Muscle layer of duodenum (tissue), 2 donors: ENCODE measurements around the gene BTN2A1.

ENCODE experiments used
- H3K27ac ChIP-seq: one replicate; pipeline ENCODE4 v1.7.0; 2013; ENCODE audit warnings: mild to moderate bottlenecking, low read length
- H3K27me3 ChIP-seq: one replicate; pipeline ENCODE4 v1.7.0; 2013; ENCODE audit warnings: low read depth, mild to moderate bottlenecking, control low read depth, low read length
- H3K36me3 ChIP-seq, 2 donors: one replicate each; pipeline ENCODE4 v1.7.0; 2013; ENCODE audit warnings: low read length in 2 of 2, control low read depth in 1 of 2, mild to moderate bottlenecking in 1 of 2; ENCODE audit not compliant: insufficient read depth in 2 of 2, control insufficient read depth in 1 of 2
- H3K4me1 ChIP-seq, 2 donors: one replicate each; pipeline ENCODE4 v1.7.0; 2013; ENCODE audit warnings: low read length in 2 of 2, mild to moderate bottlenecking in 2 of 2, control low read depth in 1 of 2, moderate library complexity in 1 of 2; ENCODE audit not compliant: insufficient read depth in 2 of 2, control insufficient read depth in 1 of 2
- H3K4me3 ChIP-seq, 2 donors: one replicate each; pipeline ENCODE4 v1.7.0; 2013; ENCODE audit warnings: low read length in 2 of 2, low read depth in 1 of 2, mild to moderate bottlenecking in 1 of 2
- H3K9me3 ChIP-seq, 2 donors: one replicate each; pipeline ENCODE4 v1.7.0; 2013; ENCODE audit warnings: low read length in 2 of 2, control low read depth in 1 of 2, mild to moderate bottlenecking in 1 of 2; ENCODE audit not compliant: control insufficient read depth in 1 of 2
- donor health status: healthy.

BTN2A1 gene

DNA sequence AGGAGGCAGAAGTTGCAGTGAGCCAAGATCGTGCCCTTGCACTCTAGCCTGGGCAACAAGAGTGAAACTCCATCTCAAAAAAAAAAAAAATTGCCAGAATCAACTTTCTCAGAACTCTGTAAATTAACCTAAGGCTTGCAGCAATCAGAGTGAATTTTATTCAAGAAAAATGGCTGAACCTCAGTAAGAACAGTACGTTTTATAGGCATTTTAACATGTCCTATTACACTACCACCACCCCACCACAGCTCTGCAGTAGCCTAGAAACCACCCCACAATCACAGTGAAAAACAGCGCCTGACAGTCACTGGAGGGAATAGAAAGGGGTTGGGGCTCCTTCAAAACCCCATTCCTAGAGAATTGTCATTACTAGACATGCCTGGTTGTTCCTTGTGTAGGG, 26.0 kb downstream of the BTN2A1 start:
- no peaks in the 10 kb centered on the region for H3K36me3 ChIP-seq
- peaks cover 0 to 7% of the 10 kb centered on the region in 2 donors for H3K9me3 ChIP-seq

GRCh38 chr6:26484161-26484560, 26.4 kb downstream of the BTN2A1 start:
- Histone ChIP-seq H3K4me1 (no peaks in the 10 kb centered on the region), H3K36me3 (no peaks in the 10 kb centered on the region), H3K27ac (no peak overlapping the region), H3K9me3 (peaks cover 0 to 7% of the 10 kb centered on the region in 2 donors), H3K27me3 (no peaks in the 10 kb centered on the region), H3K4me3 (no peak overlapping the region)

More for the DNA sequence above, 26.0 kb downstream of the BTN2A1 start:
- no peak overlapping the region for H3K27ac ChIP-seq
- H3K27me3 ChIP-seq, result no peaks in the 10 kb centered on the region
- H3K4me1 ChIP-seq, result no peaks in the 10 kb centered on the region
- no peak overlapping the region for H3K4me3 ChIP-seq

- peaks cover 0 to 7% of the 10 kb centered on the region in 2 donors for H3K9me3 ChIP-seq
- H3K27me3 ChIP-seq, result no peaks in the 10 kb centered on the region
- no peaks in the 10 kb centered on the region for H3K4me1 ChIP-seq
- no peak overlapping the region for H3K27ac ChIP-seq
- no peaks in the 10 kb centered on the region for H3K36me3 ChIP-seq
- H3K4me3 ChIP-seq, result no peak overlapping the region
These were observed 27.5 kb downstream of the BTN2A1 start for GRCh38 chr6:26485112-26485780.

DNA sequence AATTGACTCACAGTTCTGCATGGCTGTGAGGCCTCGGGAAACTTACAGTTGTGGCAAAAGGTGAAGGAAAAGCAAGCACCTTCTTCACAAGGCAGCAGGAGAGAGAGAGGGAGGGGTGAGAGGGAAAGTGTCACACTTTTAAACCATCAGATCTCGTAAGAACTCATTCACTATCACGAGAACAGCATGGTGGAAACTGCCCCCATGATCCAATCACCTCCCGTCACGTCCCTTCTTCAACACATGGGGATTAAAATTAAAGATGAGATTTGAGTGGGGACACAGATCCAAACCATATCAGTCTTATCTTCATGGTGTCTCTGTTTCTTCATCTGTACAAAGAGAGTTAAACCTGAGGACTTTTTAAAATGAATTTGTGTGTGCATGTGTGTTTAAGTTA, 28.6 kb downstream of the BTN2A1 start:
- H3K27me3 ChIP-seq, result no peaks in the 10 kb centered on the region
- no peak overlapping the region for H3K27ac ChIP-seq
- H3K4me3 ChIP-seq, result no peak overlapping the region
- H3K36me3 ChIP-seq, result no peaks in the 10 kb centered on the region
- H3K9me3 ChIP-seq, result peaks cover 0 to 7% of the 10 kb centered on the region in 2 donors
- no peaks in the 10 kb centered on the region for H3K4me1 ChIP-seq

GRCh38 chr6:26487466-26487865, 29.7 kb downstream of the BTN2A1 start:
- no peaks in the 10 kb centered on the region for H3K4me1 ChIP-seq
- peaks cover 0 to 7% of the 10 kb centered on the region in 2 donors for H3K9me3 ChIP-seq
- no peak overlapping the region for H3K4me3 ChIP-seq
- H3K27me3 ChIP-seq, result no peaks in the 10 kb centered on the region
- no peaks in the 10 kb centered on the region for H3K36me3 ChIP-seq
- H3K27ac ChIP-seq, result no peak overlapping the region

DNA sequence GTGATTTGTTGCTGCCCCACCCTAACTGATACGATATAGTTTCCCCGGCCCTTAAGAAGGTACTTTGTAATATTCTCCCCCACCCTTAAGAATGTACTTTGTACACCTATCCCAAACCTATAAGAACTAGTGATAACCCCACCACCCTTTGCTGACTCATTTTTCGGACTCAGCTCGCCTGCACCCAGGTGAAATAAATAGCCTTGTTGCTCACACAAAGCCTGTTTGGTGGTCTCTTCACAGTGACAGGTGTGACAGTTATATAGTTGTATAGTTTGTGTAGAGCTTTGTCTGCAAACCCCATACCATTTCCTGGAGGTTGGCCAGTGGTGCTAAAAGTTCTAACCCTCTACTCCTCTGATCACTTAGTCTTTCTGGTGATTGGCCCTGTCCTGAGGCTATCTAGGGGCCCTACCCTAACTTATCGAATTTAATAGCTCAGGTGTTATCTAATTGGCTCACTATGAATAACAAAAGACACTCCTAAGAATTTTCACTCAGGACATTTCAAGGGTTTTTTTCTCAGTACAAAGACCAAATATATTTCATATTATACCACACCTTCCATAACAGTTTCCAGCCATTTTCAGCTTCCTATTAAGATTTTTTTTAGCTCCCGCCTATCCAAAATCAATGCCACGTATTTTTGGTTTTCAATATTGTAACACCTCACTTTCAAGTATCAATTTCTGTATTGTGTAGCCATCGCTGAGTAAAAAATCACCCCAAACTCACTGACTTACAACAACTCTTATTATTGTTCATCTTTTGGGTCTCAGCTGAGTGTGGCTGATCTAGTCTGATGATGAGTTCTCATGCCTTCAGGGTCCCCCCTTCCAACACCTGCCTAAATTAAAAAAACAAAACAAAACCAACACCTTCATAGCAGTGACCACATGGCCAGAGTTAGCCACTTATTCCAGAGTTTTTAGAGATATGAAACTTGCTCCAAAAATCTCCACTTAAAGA, 32.5 kb downstream of the BTN2A1 start:
- Histone ChIP-seq H3K9me3 (peaks cover 0 to 7% of the 10 kb centered on the region in 2 donors), H3K4me3 (no peak overlapping the region), H3K27me3 (no peaks in the 10 kb centered on the region), H3K36me3 (no peaks in the 10 kb centered on the region), H3K4me1 (no peaks in the 10 kb centered on the region), H3K27ac (no peak overlapping the region)

GRCh38 chr6:26491604-26492003, 33.8 kb downstream of the BTN2A1 start:
- no peak overlapping the region for H3K27ac ChIP-seq
- no peaks in the 10 kb centered on the region for H3K27me3 ChIP-seq
- no peaks in the 10 kb centered on the region for H3K36me3 ChIP-seq
- no peaks in the 10 kb centered on the region for H3K4me1 ChIP-seq
- no peak overlapping the region for H3K4me3 ChIP-seq
- peaks cover 0 to 7% of the 10 kb centered on the region in 2 donors for H3K9me3 ChIP-seq

DNA sequence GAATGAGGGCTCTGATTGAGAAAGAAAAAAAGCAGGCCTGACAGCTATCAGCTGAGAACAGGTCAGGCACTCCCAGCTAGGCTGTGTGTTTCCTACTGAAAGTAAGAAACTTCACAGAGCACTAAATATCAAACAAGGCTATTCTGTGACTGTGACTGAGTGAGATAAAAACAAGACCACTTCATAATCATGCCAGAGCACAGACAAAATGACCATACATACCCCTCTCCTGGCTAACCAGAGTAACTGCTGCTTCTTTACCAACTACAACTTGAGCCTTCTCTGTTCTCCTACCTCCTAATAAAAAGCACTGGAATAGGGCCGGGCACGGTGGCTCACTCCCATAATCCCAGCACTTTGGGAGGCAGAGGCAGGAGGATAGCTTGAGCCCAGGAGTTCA, 35.5 kb downstream of the BTN2A1 start:
- H3K27me3 ChIP-seq, result no peaks in the 10 kb centered on the region
- no peaks in the 10 kb centered on the region for H3K9me3 ChIP-seq
- no peaks in the 10 kb centered on the region for H3K36me3 ChIP-seq
- no peaks in the 10 kb centered on the region for H3K4me1 ChIP-seq
- H3K27ac ChIP-seq, result no peak overlapping the region
- H3K4me3 ChIP-seq, result no peak overlapping the region

DNA sequence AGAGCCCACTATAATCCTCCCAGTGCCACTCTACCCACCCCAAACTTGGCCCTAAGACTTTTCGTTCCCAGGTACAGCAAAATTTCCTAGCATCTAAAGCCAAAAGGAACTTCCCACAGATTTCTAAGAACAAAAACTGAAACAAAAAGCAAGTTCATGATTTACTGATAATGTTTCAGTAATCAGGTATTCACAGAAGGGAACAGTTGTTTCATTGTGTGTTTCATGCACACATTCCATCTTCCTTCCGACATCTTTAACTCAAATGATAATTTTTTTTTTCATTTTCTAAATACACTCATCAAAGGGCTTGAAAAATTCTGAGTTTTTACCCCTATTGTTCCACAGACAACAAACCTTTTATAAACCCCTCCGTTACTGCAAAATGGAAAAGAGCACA, 36.4 kb downstream of the BTN2A1 start:
- no peak overlapping the region for H3K4me3 ChIP-seq
- H3K9me3 ChIP-seq, result no peaks in the 10 kb centered on the region

DNA sequence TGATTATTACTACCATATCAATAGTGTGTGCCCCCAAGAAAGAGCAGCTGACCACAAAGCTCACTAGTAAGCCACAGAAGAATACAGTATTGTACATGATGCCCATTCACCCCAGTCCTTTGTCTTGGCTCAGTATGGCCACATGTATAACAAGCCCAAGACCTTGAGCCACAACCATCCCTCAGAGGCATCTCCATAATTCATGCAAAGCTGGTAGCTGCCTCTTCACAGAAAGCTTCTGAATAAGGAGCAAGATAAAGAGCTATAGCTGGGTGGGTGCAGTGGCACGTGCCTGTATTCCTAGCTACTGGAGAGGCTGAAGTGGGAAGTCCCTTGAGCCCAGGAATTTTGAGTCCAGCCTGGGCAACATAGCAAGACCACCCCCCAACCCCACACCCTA, 37.5 kb downstream of the BTN2A1 start:
- no peaks in the 10 kb centered on the region for H3K27me3 ChIP-seq
- H3K27ac ChIP-seq, result no peak overlapping the region
- H3K4me3 ChIP-seq, result no peak overlapping the region
- H3K9me3 ChIP-seq, result no peaks in the 10 kb centered on the region
- no peaks in the 10 kb centered on the region for H3K4me1 ChIP-seq
- no peaks in the 10 kb centered on the region for H3K36me3 ChIP-seq

More for the DNA sequence above, 36.4 kb downstream of the BTN2A1 start:
- Histone ChIP-seq H3K4me1 (no peaks in the 10 kb centered on the region), H3K36me3 (no peaks in the 10 kb centered on the region), H3K27me3 (no peaks in the 10 kb centered on the region), H3K27ac (no peak overlapping the region)

DNA sequence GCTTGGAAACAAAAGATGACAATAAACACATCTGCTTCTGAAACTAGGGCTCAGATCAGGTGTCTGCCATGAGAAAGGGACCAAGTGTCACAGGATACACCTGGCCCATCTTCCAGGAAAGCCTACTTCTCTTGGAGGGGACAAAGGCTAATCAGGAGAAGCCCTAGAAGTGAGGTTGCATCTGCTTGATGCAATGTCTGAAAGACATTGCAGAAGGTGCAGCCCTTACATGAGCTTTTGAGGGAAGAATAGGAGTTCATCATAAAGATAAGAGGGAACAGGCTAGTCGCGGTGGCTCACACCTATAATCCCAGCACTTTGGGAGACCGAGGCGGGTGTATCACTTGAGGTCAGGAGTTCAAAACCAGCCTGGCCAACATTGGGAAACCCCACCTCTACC, 39.9 kb downstream of the BTN2A1 start:
- Histone ChIP-seq H3K36me3 (no peaks in the 10 kb centered on the region), H3K27ac (no peak overlapping the region), H3K4me1 (peaks cover 0 to 4% of the 10 kb centered on the region in 2 donors), H3K4me3 (no peak overlapping the region), H3K27me3 (peaks cover 13% of the 10 kb centered on the region), H3K9me3 (no peaks in the 10 kb centered on the region)
